Loucy (cell line): ENCODE results near the gene MCHR1.
"Not testable (repeated sequence)": the region's sequence is repeated elsewhere in the genome, so short reads cannot be mapped to it uniquely, and the experiment has no call there.

Experiments used
- H2AFZ ChIP-seq: fragments of 200-600 bp; sonication (generic); 2 replicates; pipeline ENCODE4 v1.6.0; 2016; ENCODE audit warnings: antibody characterized with exemption, mild to moderate bottlenecking, low read length, moderate library complexity
- H3F3A ChIP-seq: fragments of 200-600 bp; 2 replicates; pipeline ENCODE4 v1.6.0; 2016; ENCODE audit warnings: antibody characterized with exemption, low read depth, mild to moderate bottlenecking
- H3K27me3 ChIP-seq: fragments of 200-600 bp; sonication (generic); 2 replicates; pipeline ENCODE4 v1.6.1; 2014; ENCODE audit warnings: low read length, mild to moderate bottlenecking; ENCODE audit not compliant: insufficient read depth, poor library complexity, severe bottlenecking
- H3K36me3 ChIP-seq: fragments of 200-600 bp; sonication (generic); 2 replicates; pipeline ENCODE4 v1.6.1; 2016; ENCODE audit warnings: low read length; ENCODE audit not compliant: insufficient read depth
- H3K4me1 ChIP-seq: fragments of 200-600 bp; sonication (generic); 2 replicates; pipeline ENCODE4 v1.5.1; 2014; ENCODE audit warnings: low read length, mild to moderate bottlenecking; ENCODE audit not compliant: insufficient read depth, poor library complexity, severe bottlenecking
- H3K4me2 ChIP-seq: fragments of 200-600 bp; sonication (generic); 2 replicates; pipeline ENCODE4 v1.6.0; 2014; ENCODE audit warnings: antibody characterized with exemption, low read length, low read depth, mild to moderate bottlenecking; ENCODE audit not compliant: poor library complexity, severe bottlenecking
- H3K4me3 ChIP-seq: fragments of 200-600 bp; sonication (generic); 2 replicates; pipeline ENCODE4 v1.5.1; 2014; ENCODE audit warnings: low read length, mild to moderate bottlenecking, mixed read lengths; ENCODE audit not compliant: poor library complexity, severe bottlenecking
- H3K79me2 ChIP-seq: fragments of 200-600 bp; sonication (generic); 2 replicates; pipeline ENCODE4 v1.6.1; 2014; ENCODE audit warnings: low read length; ENCODE audit not compliant: insufficient read depth
- H3K9ac ChIP-seq: fragments of 200-600 bp; sonication (generic); 2 replicates; pipeline ENCODE4 v1.6.0; 2014; ENCODE audit warnings: mild to moderate bottlenecking, low read depth, low read length, moderate library complexity; ENCODE audit not compliant: poor library complexity, severe bottlenecking
- H3K9me2 ChIP-seq: fragments of 200-600 bp; sonication (generic); replicated peaks from 2 replicates; pipeline ENCODE4 v1.6.1; 2016; ENCODE audit warnings: low read depth, low read length, mixed read lengths
- H3K9me3 ChIP-seq: fragments of 200-600 bp; sonication (generic); 2 replicates; pipeline ENCODE4 v1.6.1; 2014; ENCODE audit warnings: mild to moderate bottlenecking, antibody characterized with exemption, low read length, low read depth; ENCODE audit not compliant: insufficient read depth
- H4K20me1 ChIP-seq: fragments of 200-600 bp; sonication (generic); 2 replicates; pipeline ENCODE4 v1.6.0; 2014; ENCODE audit warnings: antibody characterized with exemption, low read length, mild to moderate bottlenecking; ENCODE audit not compliant: insufficient read depth, poor library complexity, severe bottlenecking
- EZH2phosphoT487 ChIP-seq: fragments of 200-600 bp; IDR thresholded peaks from 2 replicates; pipeline ENCODE4 v1.6.1; 2018; ENCODE audit warnings: antibody characterized with exemption, mild to moderate bottlenecking, moderate library complexity, borderline replicate concordance
- TF ChIP-seq, protein P1 (sequence below): fragments of 200-600 bp; sonication (generic); conservative IDR thresholded peaks from 2 replicates; pipeline ENCODE4 v1.5.1; 2014; ENCODE audit warnings: mild to moderate bottlenecking, antibody characterized with exemption, low read length

The MCHR1 gene

DNA sequence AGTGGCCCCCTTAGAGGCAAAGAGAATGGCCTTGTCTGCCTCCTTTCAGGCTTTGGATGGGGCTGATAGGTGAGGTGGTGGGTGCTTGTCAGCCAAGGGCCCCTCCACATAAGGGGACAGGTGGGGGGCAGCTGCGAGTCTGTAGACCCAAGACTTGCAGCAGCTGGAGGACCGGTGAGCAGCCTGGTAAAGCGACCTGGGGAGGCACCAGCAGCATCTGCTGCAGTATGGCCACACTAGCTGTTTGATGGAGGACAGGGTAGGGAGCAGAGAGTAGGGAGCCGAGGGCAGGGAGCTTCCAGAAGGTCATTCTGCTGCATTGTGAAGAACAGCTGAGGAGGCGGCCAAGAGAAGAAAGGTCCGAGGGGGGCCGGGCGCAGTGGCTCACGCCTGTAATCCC lies 25.9 kb upstream of the MCHR1 start:
- Histone ChIP-seq H4K20me1 (no peaks in the 10 kb centered on the region), H3K9me2 (no peaks in the 10 kb centered on the region), H3K79me2 (peaks cover 7% of the 10 kb centered on the region; the same call in 1 of the 2 replicates), H3K27me3 (no peaks in the 10 kb centered on the region), H3K9me3 (no peaks in the 10 kb centered on the region), H3K4me3 (no peak overlapping the region), H3K4me2 (no peak overlapping the region), H3K36me3 (no peaks in the 10 kb centered on the region), H2AFZ (no peak overlapping the region), H3F3A (no peaks in the 10 kb centered on the region), H3K4me1 (no peaks in the 10 kb centered on the region), H3K9ac (no peak overlapping the region)
- TF ChIP-seq EZH2phosphoT487: no peak
- TF ChIP-seq, protein P1, sequence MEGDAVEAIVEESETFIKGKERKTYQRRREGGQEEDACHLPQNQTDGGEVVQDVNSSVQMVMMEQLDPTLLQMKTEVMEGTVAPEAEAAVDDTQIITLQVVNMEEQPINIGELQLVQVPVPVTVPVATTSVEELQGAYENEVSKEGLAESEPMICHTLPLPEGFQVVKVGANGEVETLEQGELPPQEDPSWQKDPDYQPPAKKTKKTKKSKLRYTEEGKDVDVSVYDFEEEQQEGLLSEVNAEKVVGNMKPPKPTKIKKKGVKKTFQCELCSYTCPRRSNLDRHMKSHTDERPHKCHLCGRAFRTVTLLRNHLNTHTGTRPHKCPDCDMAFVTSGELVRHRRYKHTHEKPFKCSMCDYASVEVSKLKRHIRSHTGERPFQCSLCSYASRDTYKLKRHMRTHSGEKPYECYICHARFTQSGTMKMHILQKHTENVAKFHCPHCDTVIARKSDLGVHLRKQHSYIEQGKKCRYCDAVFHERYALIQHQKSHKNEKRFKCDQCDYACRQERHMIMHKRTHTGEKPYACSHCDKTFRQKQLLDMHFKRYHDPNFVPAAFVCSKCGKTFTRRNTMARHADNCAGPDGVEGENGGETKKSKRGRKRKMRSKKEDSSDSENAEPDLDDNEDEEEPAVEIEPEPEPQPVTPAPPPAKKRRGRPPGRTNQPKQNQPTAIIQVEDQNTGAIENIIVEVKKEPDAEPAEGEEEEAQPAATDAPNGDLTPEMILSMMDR: no peak

DNA sequence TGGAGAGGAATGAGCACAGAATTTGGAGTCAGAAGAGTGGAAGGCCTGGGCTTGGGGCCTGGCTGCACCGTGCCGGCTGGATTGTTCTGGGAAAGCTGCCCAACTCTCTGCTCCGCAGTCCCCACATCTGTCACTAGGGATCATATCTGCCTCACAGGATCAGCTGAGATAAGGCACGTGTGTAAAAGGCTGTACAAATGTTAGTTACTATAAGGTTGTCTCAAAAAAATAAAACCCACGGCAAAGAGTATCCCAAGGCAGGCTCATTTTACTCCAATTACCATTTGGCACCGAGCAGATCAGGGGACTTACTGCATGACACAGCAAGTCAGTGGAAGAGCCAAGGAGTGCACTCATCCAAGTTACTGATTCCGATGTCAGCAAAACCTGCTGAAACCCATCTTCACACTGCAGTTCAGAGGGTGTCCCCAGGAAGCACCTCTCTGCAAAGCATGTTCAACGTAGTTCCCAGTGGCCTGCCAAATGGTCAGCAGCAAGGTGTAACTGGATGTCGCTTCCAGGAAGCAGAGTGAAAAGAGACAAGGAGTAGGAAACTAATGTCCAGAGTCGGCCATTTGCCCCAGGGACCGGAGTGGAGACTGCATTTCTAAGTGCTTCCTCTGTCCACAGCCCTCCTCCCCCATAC lies 24.6 kb upstream of the MCHR1 start:
- Histone ChIP-seq H3K27me3 (no peaks in the 10 kb centered on the region), H3K4me1 (no peaks in the 10 kb centered on the region), H3K4me2 (no peak overlapping the region), H3K9me3 (no peaks in the 10 kb centered on the region), H3K9ac (no peak overlapping the region), H2AFZ (no peak overlapping the region), H3F3A (no peaks in the 10 kb centered on the region), H3K4me3 (no peak overlapping the region), H4K20me1 (no peaks in the 10 kb centered on the region), H3K79me2 (peaks cover 7% of the 10 kb centered on the region; the same call in 1 of the 2 replicates), H3K36me3 (no peaks in the 10 kb centered on the region), H3K9me2 (no peaks in the 10 kb centered on the region)
- no peak for TF ChIP-seq EZH2phosphoT487
- TF ChIP-seq, protein P1: peak; percentile 29; the same call in 1 of the 2 replicates

DNA sequence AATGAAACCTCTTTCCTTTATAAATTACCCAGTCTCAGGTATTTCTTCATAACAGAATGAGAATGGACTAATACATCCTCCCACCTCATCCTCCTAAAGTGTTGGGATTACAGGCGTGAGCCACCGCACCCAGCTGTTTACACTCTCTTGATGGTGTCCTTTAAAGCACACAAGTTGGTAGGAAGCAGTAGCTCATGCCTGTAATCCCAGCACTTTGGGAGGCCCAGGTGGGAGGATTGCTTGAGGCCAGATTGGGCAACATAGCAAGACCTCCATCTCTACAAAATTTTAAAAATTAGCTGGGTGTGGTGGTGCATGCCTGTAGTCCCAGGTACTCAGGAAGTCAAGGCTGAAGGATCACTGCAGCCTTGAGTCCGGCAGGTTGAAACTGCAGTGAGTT lies 23.3 kb upstream of the MCHR1 start:
- H3K4me2 ChIP-seq, H3F3A ChIP-seq, H3K4me3 ChIP-seq, H3K9me2 ChIP-seq, H3K9me3 ChIP-seq, H3K36me3 ChIP-seq, H3K9ac ChIP-seq, H3K79me2 ChIP-seq, H2AFZ ChIP-seq, H3K27me3 ChIP-seq, H3K4me1 ChIP-seq, H4K20me1 ChIP-seq: not testable (repeated sequence)

DNA sequence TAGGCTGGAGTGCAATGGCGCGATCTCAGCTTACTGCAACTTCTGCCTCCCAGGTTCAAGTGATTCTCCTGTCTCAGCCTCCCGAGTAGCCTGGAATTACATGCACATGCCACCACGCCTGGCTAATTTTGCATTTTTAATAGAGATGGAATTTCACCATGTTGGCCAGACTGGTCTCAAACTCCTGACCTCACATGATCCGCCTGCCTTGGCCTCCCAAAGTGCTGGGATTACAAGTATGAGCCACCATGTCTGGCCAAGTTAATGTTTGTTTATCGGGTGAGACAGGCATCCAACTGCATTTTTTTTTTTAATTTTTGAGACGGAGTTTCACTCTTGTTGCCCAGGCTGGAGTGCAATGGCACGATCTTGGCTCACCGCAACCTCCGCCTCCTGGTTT lies 22.6 kb upstream of the MCHR1 start:
- H3K79me2 ChIP-seq, H3K9ac ChIP-seq, H2AFZ ChIP-seq, H3K4me1 ChIP-seq, H4K20me1 ChIP-seq, H3K9me2 ChIP-seq, H3K27me3 ChIP-seq, H3K4me3 ChIP-seq, H3F3A ChIP-seq, H3K4me2 ChIP-seq, H3K36me3 ChIP-seq, H3K9me3 ChIP-seq: not testable (repeated sequence)
